HG03039 (cell line): ENCODE measurements around the gene ARSJ.

Experiments used
- ATAC-seq: cut with Tn5 transposase; IDR thresholded peaks from one replicate; pipeline ENCODE4 v1.9.1; 2021; ENCODE audit warnings: mild to moderate bottlenecking, moderate library complexity; ENCODE audit not compliant: unreplicated experiment

Gene ARSJ

GRCh38 chr4:113904877-113905276, 74.6 kb downstream of the ARSJ start:
- ATAC-seq, result no peak

GRCh38 chr4:113901994-113902787, 77.3 kb downstream of the ARSJ start:
- no peak for ATAC-seq

GRCh38 chr4:113899271-113900070, 80.0 kb downstream of the ARSJ start:
- peak; percentile 68 for ATAC-seq

- no peak for ATAC-seq
Measured at GRCh38 chr4:113893546-113893945, 85.9 kb downstream of the ARSJ start.

- ATAC-seq, result no peak
Measured at GRCh38 chr4:113888006-113888405, 91.4 kb downstream of the ARSJ start.

GRCh38 chr4:113885291-113885690, 94.2 kb downstream of the ARSJ start:
- ATAC-seq, result no peak

- no peak for ATAC-seq
Measured at GRCh38 chr4:113884655-113885054, 94.8 kb downstream of the ARSJ start.

GRCh38 chr4:113882668-113883067, 96.8 kb downstream of the ARSJ start:
- no peak for ATAC-seq

- no peak for ATAC-seq
Measured at GRCh38 chr4:113881256-113881655, 98.2 kb downstream of the ARSJ start.

- ATAC-seq, result no peak
Measured at GRCh38 chr4:113880240-113881028, 99.0 kb downstream of the ARSJ start.

- ATAC-seq, result no peak
Measured at GRCh38 chr4:113878668-113879067, 100.8 kb downstream of the ARSJ start.

- no peak for ATAC-seq
Measured at GRCh38 chr4:113874480-113874879, 105.0 kb downstream of the ARSJ start.

GRCh38 chr4:113873508-113873907, 105.9 kb downstream of the ARSJ start:
- ATAC-seq, result no peak

GRCh38 chr4:113872426-113873260, 106.8 kb downstream of the ARSJ start:
- no peak for ATAC-seq

GRCh38 chr4:113871080-113871479, 108.4 kb downstream of the ARSJ start:
- ATAC-seq, result no peak

- ATAC-seq, result peak; percentile 90
Measured at GRCh38 chr4:113869743-113870375, 109.6 kb downstream of the ARSJ start.

- ATAC-seq, result no peak
Measured at GRCh38 chr4:113866611-113867010, 112.8 kb downstream of the ARSJ start.

GRCh38 chr4:113858924-113859323, 120.5 kb downstream of the ARSJ start:
- no peak for ATAC-seq

GRCh38 chr4:113851816-113852215, 127.6 kb downstream of the ARSJ start:
- no peak for ATAC-seq
